ENCODE data around the gene BAG5.

Gene BAG5

GRCh38 chr14:103508521-103509329, 53.7 kb downstream of the BAG5 start:
- DNase-seq (ENCODE audit: low read depth) = no peak

GRCh38 chr14:103507751-103508150, 54.7 kb downstream of the BAG5 start:
- no peak for DNase-seq (ENCODE audit: low read depth)

All from stromal cell of bone marrow (primary cell).